ENCODE measurements around the gene LRRC28. TPM values are rescaled to one million over a fixed set of nuclear protein-coding genes. Genes with fewer than 3 reads are reported as not detected.
A peak's percentile ranks its signal among the peaks of the same experiment; 100 is the strongest.

Gene LRRC28
- total RNA-seq, 1 donor from 2014 or later = 33.0 TPM

- no peak for DNase-seq (ENCODE audit: low spot score)
- Mint-ChIP-seq H3K4me3 (ENCODE audit: unreplicated experiment) (no peak overlapping the region), H3K9me3 (ENCODE audit: unreplicated experiment) (no peaks in the 10 kb centered on the region), H3K36me3 (ENCODE audit: low read depth, unreplicated experiment) (no peaks in the 10 kb centered on the region), H3K27me3 (ENCODE audit: unreplicated experiment) (no peaks in the 10 kb centered on the region), H3K4me1 (ENCODE audit: unreplicated experiment) (peaks cover 12% of the 10 kb centered on the region), H3K27ac (ENCODE audit: unreplicated experiment) (no peak overlapping the region)
- TF ChIP-seq CTCF (IDR thresholded peaks at IDR 0.05; ENCODE audit: unreplicated experiment) = no peak
Measured at GRCh38 chr15:99257107-99257750, 5.9 kb downstream of the LRRC28 start.

- Mint-ChIP-seq H3K9me3 (ENCODE audit: unreplicated experiment) (no peaks in the 10 kb centered on the region), H3K4me3 (ENCODE audit: unreplicated experiment) (no peak overlapping the region), H3K4me1 (ENCODE audit: unreplicated experiment) (peaks cover 10% of the 10 kb centered on the region), H3K27ac (ENCODE audit: unreplicated experiment) (no peak overlapping the region), H3K27me3 (ENCODE audit: unreplicated experiment) (no peaks in the 10 kb centered on the region), H3K36me3 (ENCODE audit: low read depth, unreplicated experiment) (no peaks in the 10 kb centered on the region)
- TF ChIP-seq CTCF (IDR thresholded peaks at IDR 0.05; ENCODE audit: unreplicated experiment) = no peak
- no peak for DNase-seq (ENCODE audit: low spot score)
Measured at GRCh38 chr15:99264125-99264524, 12.8 kb downstream of the LRRC28 start.

- Mint-ChIP-seq H3K36me3 (ENCODE audit: low read depth, unreplicated experiment) (no peaks in the 10 kb centered on the region), H3K4me3 (ENCODE audit: unreplicated experiment) (no peak overlapping the region), H3K4me1 (ENCODE audit: unreplicated experiment) (peaks cover 10% of the 10 kb centered on the region), H3K27ac (ENCODE audit: unreplicated experiment) (peak overlapping the region; percentile 11), H3K9me3 (ENCODE audit: unreplicated experiment) (no peaks in the 10 kb centered on the region), H3K27me3 (ENCODE audit: unreplicated experiment) (no peaks in the 10 kb centered on the region)
- TF ChIP-seq CTCF (IDR thresholded peaks at IDR 0.05; ENCODE audit: unreplicated experiment) = no peak
- DNase-seq (ENCODE audit: low spot score) = no peak
Measured at GRCh38 chr15:99265541-99266070, 14.3 kb downstream of the LRRC28 start.

- Mint-ChIP-seq H3K4me1 (ENCODE audit: unreplicated experiment) (peaks cover 10% of the 10 kb centered on the region), H3K9me3 (ENCODE audit: unreplicated experiment) (no peaks in the 10 kb centered on the region), H3K27ac (ENCODE audit: unreplicated experiment) (no peak overlapping the region), H3K36me3 (ENCODE audit: low read depth, unreplicated experiment) (no peaks in the 10 kb centered on the region), H3K4me3 (ENCODE audit: unreplicated experiment) (no peak overlapping the region), H3K27me3 (ENCODE audit: unreplicated experiment) (no peaks in the 10 kb centered on the region)
- DNase-seq (ENCODE audit: low spot score) = no peak
- TF ChIP-seq CTCF (IDR thresholded peaks at IDR 0.05; ENCODE audit: unreplicated experiment) = no peak
Measured at GRCh38 chr15:99267957-99268356, 16.7 kb downstream of the LRRC28 start.

GRCh38 chr15:99268431-99268830 lies 17.1 kb downstream of the LRRC28 start:
- Mint-ChIP-seq H3K36me3 (ENCODE audit: low read depth, unreplicated experiment) (no peaks in the 10 kb centered on the region), H3K4me3 (ENCODE audit: unreplicated experiment) (no peak overlapping the region), H3K9me3 (ENCODE audit: unreplicated experiment) (no peaks in the 10 kb centered on the region), H3K27me3 (ENCODE audit: unreplicated experiment) (no peaks in the 10 kb centered on the region), H3K27ac (ENCODE audit: unreplicated experiment) (no peak overlapping the region), H3K4me1 (ENCODE audit: unreplicated experiment) (peaks cover 10% of the 10 kb centered on the region)
- DNase-seq (ENCODE audit: low spot score) = no peak
- TF ChIP-seq CTCF (IDR thresholded peaks at IDR 0.05; ENCODE audit: unreplicated experiment) = no peak

All from endothelial cell (in vitro differentiated cells).